Loucy (cell line): ENCODE data around the gene CACNA2D3.

Experiments
- CTCF ChIP-seq: fragments of 200-600 bp; sonication (generic); conservative IDR thresholded peaks from 2 replicates; pipeline ENCODE4 v1.5.1; 2014; ENCODE audit warnings: mild to moderate bottlenecking, antibody characterized with exemption, low read length
- EZH2phosphoT487 ChIP-seq: fragments of 200-600 bp; IDR thresholded peaks from 2 replicates; pipeline ENCODE4 v1.6.1; 2018; ENCODE audit warnings: antibody characterized with exemption, mild to moderate bottlenecking, moderate library complexity, borderline replicate concordance

DNA sequence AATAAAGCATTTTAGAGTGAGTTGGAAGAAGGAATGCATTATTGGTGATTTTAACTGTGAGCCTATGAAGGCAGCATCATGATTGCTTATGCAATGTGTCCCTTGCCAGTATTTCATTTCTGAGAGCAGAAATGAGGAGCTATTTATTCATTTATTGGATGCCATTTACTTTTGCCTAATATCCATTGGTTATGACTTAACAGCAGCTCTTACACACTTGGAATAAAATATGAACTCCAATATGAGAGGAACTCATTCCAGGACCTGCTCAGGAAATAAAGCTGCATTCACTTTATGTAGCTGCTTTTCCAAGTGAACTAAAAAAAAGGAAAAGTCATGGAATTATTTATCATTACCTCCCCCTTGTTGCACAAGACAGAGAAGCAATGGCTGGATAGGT, 525.4 kb downstream of the CACNA2D3 start:
- TF ChIP-seq CTCF (no peak), EZH2phosphoT487 (no peak)
